Ovary (tissue), 9 donors: ENCODE results near the gene KRTAP1-4. TPM values are rescaled to one million over a fixed set of nuclear protein-coding genes. Genes with fewer than 3 reads are reported as not detected.
"Not testable (repeated sequence)": the region's sequence is repeated elsewhere in the genome, so short reads cannot be mapped to it uniquely, and the experiment has no call there.

Source experiments
- DNase-seq, 5 donors: peaks; one replicate each; pipeline ENCODE4 v3.0.0-alpha.2; 2019 to 2020
- H3K27ac ChIP-seq, 2 donors: fragments of 200-600 bp; one replicate each; pipeline versions ENCODE4 v1.5.1 to v1.8.0; 2019 to 2022
- H3K27me3 ChIP-seq: fragments of 200-600 bp; one replicate; pipeline ENCODE4 v1.8.0; 2022
- H3K36me3 ChIP-seq: fragments of 200-600 bp; sonication (generic); one replicate; pipeline ENCODE4 v1.5.1; 2019
- H3K4me1 ChIP-seq: one replicate; pipeline ENCODE4 v1.8.1; 2013; ENCODE audit warnings: mild to moderate bottlenecking, moderate library complexity; ENCODE audit not compliant: insufficient read depth
- H3K4me3 ChIP-seq: fragments of 200-600 bp; sonication (generic); one replicate; pipeline ENCODE4 v1.5.1; 2017
- H3K9me3 ChIP-seq, 2 donors: fragments of 200-600 bp in 1 of 2; sonication (generic) in 1 of 2; one replicate each; pipeline versions ENCODE4 v1.5.1 to v1.8.1; 2013 to 2019; ENCODE audit warnings: mild to moderate bottlenecking in 1 of 2, moderate library complexity in 1 of 2
- EP300 ChIP-seq: sonication (generic); formaldehyde crosslinking; IDR thresholded peaks from one replicate; pipeline ENCODE4 v1.6.1; 2017; ENCODE audit warnings: antibody characterized with exemption
- POLR2A ChIP-seq: fragments of 450-650 bp; IDR thresholded peaks from one replicate; pipeline ENCODE4 v1.6.1; 2017; ENCODE audit warnings: antibody characterized with exemption, mild to moderate bottlenecking, moderate library complexity
- WGBS, 3 donors: extraction: QIAGEN DNeasy Blood & Tissue Kit in 1 of 3; methylation state at CpG; one replicate each; pipeline versions ENCODE4 v1.1.5 to v1.1.7; 2013 to 2017; 5-methylcytosine and 5-hydroxymethylcytosine counted together
- intact Hi-C, 4 donors: fragments of 100-400 bp; cut with DNase I; formaldehyde crosslinking; loops; one replicate each; pipeline versions ENCODE4 v1.11.0 to v1.15.1; 2022 to 2023
- polyA plus RNA-seq, 2 donors: library from polyadenylated mRNA; stranded (reverse); fragments of 200-250 nt in 1 of 2; fragments of 350-450 nt in 1 of 2; fragmentation: Illumina TruSeq in 1 of 2; extraction: RNeasy Lipid Tissue Mini Kit (QIAGEN cat#74804) in 1 of 2; gene quantifications; one replicate each; pipeline ENCODE4 v1.2.3, GENCODE V29; 2013 to 2014
- total RNA-seq, 7 donors: library from RNA; depleted of rRNA in 2 of 7; stranded (reverse); fragments of >200 nt in 2 of 7; fragmentation: NEBNext Ultra II Directional in 3 of 7; extraction: Animal tissue kit (Norgen Biotek cat#: 25700) in 3 of 7; gene quantifications; one replicate each; pipeline versions ENCODE4 v1.1.0 to v1.2.4, GENCODE V29; 2016 to 2023
- TF ChIP-seq, protein P1 (sequence below), 3 donors: fragments of 450-650 bp in 2 of 3; fragments of 200-600 bp in 1 of 3; IDR thresholded peaks; one replicate each; pipeline versions ENCODE4 v1.5.1 to v1.8.0; 2016 to 2022; ENCODE audit warnings: antibody characterized with exemption in 3 of 3, mild to moderate bottlenecking in 1 of 3
- donor health status: DM: no; HTN: no; CAD: no; lungs with moderate emphysema.
- donor health status: DM: no; HTN: no; CAD: no.
- donor health status: Bipolar disorder and iron deficiency.
- donor health status: DM: yes; HTN: yes; CAD: no.
- donor health status: DM: no; HTN: no; CAD: no.
- donor health status: DM: yes; HTN: yes; CAD: no.

Gene KRTAP1-4
- total and polyA plus RNA-seq, 9 donors = not detected

- WGBS, 3 donors = 92 to 98% (median 96%) methylated on average over 1 of the region's 1 CpG
- Histone ChIP-seq H3K36me3 (no peaks in the 10 kb centered on the region), H3K4me1 (no peaks in the 10 kb centered on the region), H3K4me3 (no peak overlapping the region), H3K9me3 (no peaks in the 10 kb centered on the region), H3K27ac (no peak overlapping the region), H3K27me3 (no peaks in the 10 kb centered on the region)
- intact Hi-C loops = no loop called here
- DNase-seq = no peak
- TF ChIP-seq, protein P1, sequence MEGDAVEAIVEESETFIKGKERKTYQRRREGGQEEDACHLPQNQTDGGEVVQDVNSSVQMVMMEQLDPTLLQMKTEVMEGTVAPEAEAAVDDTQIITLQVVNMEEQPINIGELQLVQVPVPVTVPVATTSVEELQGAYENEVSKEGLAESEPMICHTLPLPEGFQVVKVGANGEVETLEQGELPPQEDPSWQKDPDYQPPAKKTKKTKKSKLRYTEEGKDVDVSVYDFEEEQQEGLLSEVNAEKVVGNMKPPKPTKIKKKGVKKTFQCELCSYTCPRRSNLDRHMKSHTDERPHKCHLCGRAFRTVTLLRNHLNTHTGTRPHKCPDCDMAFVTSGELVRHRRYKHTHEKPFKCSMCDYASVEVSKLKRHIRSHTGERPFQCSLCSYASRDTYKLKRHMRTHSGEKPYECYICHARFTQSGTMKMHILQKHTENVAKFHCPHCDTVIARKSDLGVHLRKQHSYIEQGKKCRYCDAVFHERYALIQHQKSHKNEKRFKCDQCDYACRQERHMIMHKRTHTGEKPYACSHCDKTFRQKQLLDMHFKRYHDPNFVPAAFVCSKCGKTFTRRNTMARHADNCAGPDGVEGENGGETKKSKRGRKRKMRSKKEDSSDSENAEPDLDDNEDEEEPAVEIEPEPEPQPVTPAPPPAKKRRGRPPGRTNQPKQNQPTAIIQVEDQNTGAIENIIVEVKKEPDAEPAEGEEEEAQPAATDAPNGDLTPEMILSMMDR (IDR thresholded peaks at IDR 0.05) = no peak
- TF ChIP-seq EP300 = no peak
- no peak for TF ChIP-seq POLR2A
Observed at GRCh38 chr17:41042953-41043352, 13.0 kb upstream of the KRTAP1-4 start.

DNA sequence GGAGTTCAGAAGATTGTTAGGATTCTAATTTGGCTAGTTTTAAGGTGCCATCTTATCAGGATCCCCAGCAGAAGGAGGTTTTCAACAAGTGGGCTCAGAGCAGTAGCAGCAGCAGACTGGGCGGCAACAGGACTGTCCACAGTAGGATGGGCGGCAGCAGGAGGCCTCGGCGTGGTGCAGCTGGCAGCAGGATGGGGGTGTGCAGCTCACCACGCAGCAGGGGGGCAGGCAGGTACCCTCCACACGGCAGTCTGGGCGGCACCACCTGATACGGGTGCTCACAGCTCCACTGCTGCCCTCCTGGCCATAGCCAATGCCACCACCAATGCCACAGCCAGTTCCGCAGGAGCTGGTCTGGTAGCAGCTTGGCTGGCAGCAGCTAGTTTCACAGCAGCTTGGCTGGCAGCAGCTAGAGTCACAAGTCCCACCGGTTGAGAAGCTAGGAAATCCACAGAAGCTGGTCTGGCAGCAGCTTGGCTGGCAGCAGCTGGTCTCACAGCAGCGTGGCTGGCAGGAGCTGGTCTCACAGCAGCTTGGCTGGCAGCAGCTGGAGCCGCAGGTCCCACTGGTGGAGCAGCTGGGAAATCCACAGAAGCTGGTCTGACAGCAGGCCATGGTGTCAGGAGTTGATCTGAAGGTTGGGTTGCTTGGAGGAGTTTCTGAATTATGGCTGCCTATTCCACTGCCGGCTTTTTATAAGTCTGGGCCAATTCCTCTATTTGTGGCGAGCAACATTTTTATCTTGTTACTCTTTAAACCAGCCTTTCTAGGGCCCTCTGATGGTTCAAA, 11.0 kb upstream of the KRTAP1-4 start, which contains the start of gene KRTAP1-1:
Gene KRTAP1-1 (minus strand): TSS at position 668 of the 789 bp plus-strand sequence. CDS start 53 bp downstream, at position 615.
- H3K9me3 ChIP-seq, H3K36me3 ChIP-seq, H3K27ac ChIP-seq, intact Hi-C loops, DNase-seq, H3K4me1 ChIP-seq, H3K27me3 ChIP-seq, H3K4me3 ChIP-seq: not testable (repeated sequence)
- 75 to 83% (median 76%) methylated on average over 14 of the region's 14 CpGs for WGBS, 3 donors

GRCh38 chr17:41037853-41038350, 7.9 kb upstream of the KRTAP1-4 start:
- H3K9me3 ChIP-seq = no peaks in the 10 kb centered on the region
- no peaks in the 10 kb centered on the region for H3K27me3 ChIP-seq
- no peaks in the 10 kb centered on the region for H3K36me3 ChIP-seq
- no peak overlapping the region for H3K4me3 ChIP-seq
- WGBS, 3 donors = 82 to 87% (median 85%) methylated on average over 2 of the region's 2 CpGs
- no peak for DNase-seq
- TF ChIP-seq, protein P1 (IDR thresholded peaks at IDR 0.05) = no peak
- no peaks in the 10 kb centered on the region for H3K4me1 ChIP-seq
- intact Hi-C loops = no loop called here
- no peak overlapping the region for H3K27ac ChIP-seq

DNA sequence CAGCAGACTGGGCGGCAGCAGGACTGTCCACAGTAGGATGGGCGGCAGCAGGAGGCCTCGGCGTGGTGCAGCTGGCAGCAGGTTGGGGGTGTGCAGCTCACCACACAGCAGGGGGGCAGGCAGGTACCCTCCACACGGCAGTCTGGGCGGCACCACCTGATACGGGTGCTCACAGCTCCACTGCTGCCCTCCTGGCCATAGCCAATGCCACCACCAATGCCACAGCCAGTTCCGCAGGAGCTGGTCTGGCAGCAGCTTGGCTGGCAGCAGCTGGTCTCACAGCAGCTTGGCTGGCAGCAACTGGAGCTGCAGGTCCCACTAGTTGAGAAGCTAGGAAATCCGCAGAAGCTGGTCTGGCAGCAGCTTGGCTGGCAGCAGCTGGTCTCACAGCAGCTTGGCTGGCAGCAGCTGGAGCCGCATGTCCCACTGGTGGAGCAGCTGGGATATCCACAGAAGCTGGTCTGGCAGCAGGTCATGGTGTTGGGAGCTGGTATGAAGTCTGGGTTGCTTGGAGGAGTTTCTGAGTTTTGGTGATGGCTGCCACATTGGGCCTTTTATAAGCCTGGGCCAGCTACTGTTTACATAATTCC, 4.4 kb upstream of the KRTAP1-4 start, which contains the start of gene KRTAP1-3:
Gene KRTAP1-3 (minus strand): TSS at position 529 of the 590 bp plus-strand sequence. CDS start 53 bp downstream, at position 476.
- WGBS, 3 donors = 81 to 93% (median 92%) methylated on average over 9 to 10 of the region's 10 CpGs
- H3K27ac ChIP-seq, DNase-seq, H3K4me1 ChIP-seq, H3K4me3 ChIP-seq, H3K9me3 ChIP-seq, H3K36me3 ChIP-seq, H3K27me3 ChIP-seq, intact Hi-C loops: not testable (repeated sequence)

DNA sequence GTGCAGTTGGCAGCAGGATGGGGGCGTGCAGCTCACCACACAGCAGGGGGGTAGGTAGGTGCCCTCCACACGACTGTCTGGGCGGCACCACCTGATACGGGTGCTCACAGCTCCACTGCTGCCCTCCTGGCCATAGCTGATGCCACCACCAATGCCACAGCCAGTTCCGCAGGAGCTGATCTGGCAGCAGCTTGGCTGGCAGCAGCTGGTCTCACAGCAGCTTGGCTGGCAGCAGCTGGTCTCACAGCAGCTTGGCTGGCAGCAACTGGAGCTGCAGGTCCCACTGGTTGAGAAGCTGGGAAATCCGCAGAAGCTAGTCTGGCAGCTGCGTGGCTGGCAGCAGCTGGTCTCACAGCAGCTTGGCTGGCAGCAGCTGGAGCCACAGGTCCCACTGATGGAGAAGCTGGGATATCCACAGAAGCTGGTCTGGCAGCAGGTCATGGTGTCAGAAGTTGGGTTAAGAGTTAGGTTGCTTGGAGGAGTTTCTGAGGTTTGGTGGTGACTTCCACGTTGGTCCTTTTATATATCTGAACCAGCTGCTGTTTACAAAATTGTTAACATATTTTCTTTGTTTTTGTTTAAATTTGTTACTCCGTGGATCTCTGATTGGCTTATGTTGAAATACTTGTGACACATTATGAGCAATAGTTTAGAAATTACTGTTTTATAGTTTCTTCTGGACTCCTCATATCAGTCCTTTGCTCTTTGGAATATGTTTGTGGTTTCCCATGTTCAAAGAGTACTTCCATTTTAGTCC, 3.1 kb downstream of the KRTAP1-4 start, which contains the start of gene KRTAP1-5:
Gene KRTAP1-5 (minus strand): TSS at position 494 of the 757 bp plus-strand sequence. CDS start 53 bp downstream, at position 441.
- no peak for DNase-seq
- Histone ChIP-seq H3K36me3 (no peaks in the 10 kb centered on the region), H3K4me3 (no peak within 1 kb of the TSS), H3K4me1 (peaks cover 2% of the 10 kb centered on the region), H3K27me3 (no peaks in the 10 kb centered on the region), H3K9me3 (no peaks in the 10 kb centered on the region), H3K27ac (no peak within 1 kb of the TSS)
- intact Hi-C loops = no loop called here
- TF ChIP-seq POLR2A (no peak), EP300 (no peak)
- TF ChIP-seq, protein P1 (IDR thresholded peaks at IDR 0.05) = no peak
- 54 to 61% (median 55%) methylated on average over 9 of the region's 9 CpGs for WGBS, 3 donors
